ENCODE results near the gene ZNF133.
"Not testable (repeated sequence)": the region's sequence is repeated elsewhere in the genome, so short reads cannot be mapped to it uniquely, and the experiment has no call there.

The ZNF133 gene

GRCh38 chr20:18287546-18287914, 797 bp upstream of the ZNF133 start:
- no peak for DNase-seq

- DNase-seq, result no peak
These were observed 481 bp downstream of the ZNF133 start for GRCh38 chr20:18288749-18289267.

GRCh38 chr20:18289306-18289705, 979 bp downstream of the ZNF133 start:
- no peak for DNase-seq

GRCh38 chr20:18299364-18299763, 11.0 kb downstream of the ZNF133 start:
- no peak for DNase-seq

GRCh38 chr20:18304618-18305017, 16.3 kb downstream of the ZNF133 start:
- DNase-seq, result no peak

- no peak for DNase-seq
These were observed 19.0 kb downstream of the ZNF133 start for GRCh38 chr20:18307301-18307700.

- DNase-seq, result no peak
These were observed 21.7 kb downstream of the ZNF133 start for GRCh38 chr20:18310051-18310450.

GRCh38 chr20:18310592-18310991, 22.3 kb downstream of the ZNF133 start:
- DNase-seq, result no peak

GRCh38 chr20:18312723-18313122, 24.4 kb downstream of the ZNF133 start:
- no peak for DNase-seq

- no peak for DNase-seq
These were observed 25.1 kb downstream of the ZNF133 start for GRCh38 chr20:18313411-18313810.

GRCh38 chr20:18314786-18315406, 26.6 kb downstream of the ZNF133 start:
- no peak for DNase-seq

GRCh38 chr20:18316166-18316565, 27.8 kb downstream of the ZNF133 start:
- no peak for DNase-seq

- DNase-seq, result no peak
These were observed 33.0 kb downstream of the ZNF133 start for GRCh38 chr20:18321316-18321715.

- no peak for DNase-seq
These were observed 33.9 kb downstream of the ZNF133 start for GRCh38 chr20:18321976-18322950.

- no peak for DNase-seq
These were observed 35.4 kb downstream of the ZNF133 start for GRCh38 chr20:18323705-18324104.

GRCh38 chr20:18324596-18325089, 36.3 kb downstream of the ZNF133 start:
- DNase-seq, result no peak

- DNase-seq, result no peak
These were observed 38.7 kb downstream of the ZNF133 start for GRCh38 chr20:18326990-18327389.

- DNase-seq, result no peak
These were observed 43.4 kb downstream of the ZNF133 start for GRCh38 chr20:18331694-18332093.

- not testable (repeated sequence) for DNase-seq
These were observed 61.4 kb downstream of the ZNF133 start for GRCh38 chr20:18349749-18350148.

GRCh38 chr20:18359854-18360253, 71.5 kb downstream of the ZNF133 start:
- no peak for DNase-seq

GRCh38 chr20:18360635-18361034, 72.3 kb downstream of the ZNF133 start:
- DNase-seq, result no peak

GRCh38 chr20:18361678-18362077, 73.4 kb downstream of the ZNF133 start:
- no peak for DNase-seq

GRCh38 chr20:18362916-18363315, 74.6 kb downstream of the ZNF133 start:
- DNase-seq, result no peak

GRCh38 chr20:18363708-18364107, 75.4 kb downstream of the ZNF133 start:
- no peak for DNase-seq
